NCI-H1417 (cell line): ENCODE measurements around the gene ATXN2L.
"Not testable (repeated sequence)": the region's sequence is repeated elsewhere in the genome, so short reads cannot be mapped to it uniquely, and the experiment has no call there.

Source experiments
- DNase-seq, 3 experiments: peaks; one replicate each; lab custom pipeline; 2025; lab: John Stamatoyannopoulos, UW

Gene ATXN2L

DNA sequence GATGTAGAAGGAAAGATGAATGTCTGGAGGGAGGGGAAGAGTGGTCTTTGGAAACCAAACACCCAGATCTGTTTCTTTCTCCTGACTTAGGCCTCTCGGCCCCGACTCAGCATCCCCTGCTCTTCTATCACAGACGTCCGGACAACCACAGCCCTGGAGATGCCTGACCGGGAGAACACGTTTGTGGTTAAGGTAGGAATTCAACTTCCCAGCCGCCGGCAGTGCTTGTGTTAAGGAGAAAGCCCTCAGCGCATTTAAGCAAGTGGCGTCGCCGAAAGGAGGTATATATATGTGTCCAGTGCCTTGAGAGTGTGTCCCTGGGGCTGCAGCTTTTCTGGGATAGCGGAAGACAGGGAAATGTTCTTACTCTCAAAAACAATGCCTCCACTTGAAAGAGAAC is 44.4 kb downstream of the ATXN2L start:
- no peak for DNase-seq

DNA sequence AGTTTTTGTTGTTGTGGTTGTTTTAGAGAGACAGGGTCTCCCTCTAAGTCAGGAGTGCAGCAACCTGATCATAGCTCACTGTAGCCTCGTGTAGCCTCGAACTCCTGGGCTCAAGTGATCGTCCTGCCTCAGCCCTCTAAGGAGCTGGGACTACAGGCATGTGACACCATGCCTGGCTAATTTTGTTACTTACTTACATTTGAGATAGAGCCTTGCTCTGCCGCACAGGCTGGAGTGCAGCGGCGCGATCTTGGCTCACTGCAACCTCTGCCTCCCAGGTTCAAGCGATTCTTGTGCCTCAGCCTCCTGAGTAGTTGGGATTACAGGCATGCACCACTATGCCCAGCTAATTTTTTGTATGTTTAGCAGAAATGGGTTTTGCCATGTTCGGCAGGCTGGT is 44.8 kb downstream of the ATXN2L start:
- not testable (repeated sequence) for DNase-seq

DNA sequence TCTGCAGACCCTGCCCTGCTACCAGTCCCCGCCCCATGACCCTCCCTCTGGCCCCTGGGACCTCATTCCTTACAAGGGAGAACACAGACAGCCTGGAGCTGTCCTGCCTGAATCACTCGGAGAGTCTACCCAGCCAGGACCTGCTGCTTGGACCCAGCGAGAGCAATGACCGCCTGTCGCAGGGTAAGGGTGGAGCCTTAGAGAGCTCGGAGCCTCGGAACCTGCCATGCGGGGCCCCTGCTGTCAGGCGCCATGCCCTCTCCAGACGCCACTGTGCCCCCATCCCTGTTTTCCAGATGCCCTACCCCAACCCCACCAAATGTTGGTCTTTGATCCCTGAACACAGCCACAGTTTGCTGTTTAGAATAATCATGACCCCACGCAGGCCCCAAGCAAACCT is 46.4 kb downstream of the ATXN2L start:
- no peak for DNase-seq

DNA sequence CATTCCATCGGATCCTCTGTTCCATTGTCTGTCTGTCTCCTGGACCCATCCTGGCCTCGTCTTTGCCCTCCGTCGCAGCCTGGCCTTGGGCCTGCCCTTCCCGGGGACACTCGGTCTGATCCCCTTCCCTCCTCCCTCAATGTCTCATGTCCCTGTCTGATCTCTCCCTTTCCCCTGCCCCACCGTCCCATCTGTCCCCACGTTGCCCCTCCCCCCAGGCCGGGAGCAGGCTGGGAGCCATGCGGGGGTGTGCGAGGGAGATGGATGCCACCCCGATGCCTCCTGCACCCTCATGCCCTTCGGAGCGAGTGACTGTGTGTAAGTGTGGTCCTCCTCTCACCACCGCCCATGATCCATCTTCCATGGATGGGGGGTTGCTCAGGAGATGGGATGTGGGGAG is 50.2 kb downstream of the ATXN2L start:
- DNase-seq = no peak

DNA sequence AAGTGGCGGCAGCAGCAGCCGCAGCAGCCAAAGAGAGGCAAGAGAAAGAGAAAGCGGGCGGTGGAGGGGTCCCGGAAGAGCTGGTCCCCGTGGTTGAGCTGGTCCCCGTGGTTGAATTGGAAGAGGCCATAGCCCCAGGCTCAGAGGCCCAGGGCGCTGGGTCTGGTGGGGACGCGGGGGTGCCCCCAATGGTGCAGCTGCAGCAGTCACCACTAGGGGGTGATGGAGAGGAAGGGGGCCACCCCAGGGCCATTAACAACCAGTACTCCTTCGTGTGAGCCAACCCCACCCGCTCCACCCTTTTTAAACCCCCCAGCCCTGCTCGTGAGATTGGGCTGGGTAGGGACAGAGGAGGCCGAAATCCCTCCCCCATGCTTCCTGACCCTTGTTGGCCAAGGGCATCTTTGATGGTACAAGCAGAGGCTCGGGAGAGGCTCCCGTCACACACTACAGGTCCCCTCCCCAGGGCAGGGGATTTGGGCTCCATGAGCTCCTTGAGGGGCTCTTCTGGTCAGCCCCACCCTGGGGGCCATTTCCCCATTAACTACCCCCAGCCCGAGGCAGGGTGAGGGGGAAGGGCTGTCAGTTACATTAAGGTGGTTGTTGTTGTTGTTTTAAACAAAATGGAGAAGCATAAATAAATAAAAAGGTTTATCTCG is 50.9 kb downstream of the ATXN2L start:
- peak in 1 of 3 experiments; percentile 2 for DNase-seq

DNA sequence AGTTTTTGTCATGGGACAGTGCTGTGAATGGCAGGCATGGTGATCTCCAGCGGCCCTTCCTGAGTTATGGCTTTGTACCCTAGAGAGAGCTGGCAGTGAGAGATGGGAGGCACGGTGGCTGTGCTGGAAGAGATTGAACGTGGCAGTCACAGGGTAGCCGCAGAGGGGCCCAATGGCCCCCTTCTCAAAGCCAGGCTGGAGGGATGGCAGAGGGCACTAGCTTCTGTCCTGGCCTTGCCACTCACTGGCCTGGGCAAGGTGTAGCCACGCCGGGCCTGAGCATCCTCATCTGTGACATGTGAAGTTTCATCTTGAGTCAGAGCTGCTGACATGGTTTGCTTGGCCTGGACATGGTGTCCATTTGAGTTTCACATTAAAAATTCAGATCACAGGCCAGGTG is 51.6 kb downstream of the ATXN2L start:
- no peak for DNase-seq

DNA sequence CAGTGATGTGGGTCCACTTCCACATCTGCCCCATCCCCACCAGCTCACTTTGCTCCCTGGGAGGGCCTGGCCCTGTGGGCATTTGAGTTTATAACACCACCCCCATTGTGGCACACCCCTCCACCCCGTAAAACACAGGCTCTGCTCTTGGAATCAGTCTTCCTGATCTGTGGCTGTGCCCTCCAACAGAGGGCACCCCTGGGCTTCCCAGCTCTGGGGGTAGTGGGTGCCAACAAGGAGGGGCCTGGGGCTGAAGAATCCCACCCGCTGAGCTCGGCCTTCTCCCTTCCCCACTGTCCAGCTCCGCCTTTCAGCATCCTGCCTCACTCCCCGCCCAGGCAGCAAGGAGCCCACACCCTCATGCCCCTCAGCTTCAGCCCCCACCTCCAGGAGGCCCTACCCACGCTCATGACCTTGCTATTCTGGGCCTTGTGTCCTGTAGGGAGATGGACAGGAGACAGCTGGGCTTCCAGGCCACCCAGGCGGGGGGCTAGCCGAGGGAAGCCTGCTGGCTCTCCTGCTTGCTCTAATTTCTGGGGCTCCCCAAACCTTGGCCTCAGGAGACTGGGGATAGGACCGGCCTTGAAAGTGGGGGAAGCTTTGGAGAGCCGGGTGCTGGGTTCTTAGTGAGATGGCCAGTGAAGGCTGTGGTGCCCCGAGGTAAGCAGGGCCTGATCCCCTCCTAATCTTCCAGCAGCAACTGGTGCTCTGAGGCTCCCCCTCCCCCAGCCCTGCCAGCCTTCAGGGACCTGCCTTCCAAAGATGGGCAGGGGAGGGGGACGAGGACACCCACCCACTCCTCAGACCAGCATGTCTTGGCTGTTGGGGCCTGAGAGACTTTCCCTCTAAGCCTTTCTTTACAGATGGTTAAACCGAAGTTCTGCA is 52.6 kb downstream of the ATXN2L start:
- DNase-seq = no peak

DNA sequence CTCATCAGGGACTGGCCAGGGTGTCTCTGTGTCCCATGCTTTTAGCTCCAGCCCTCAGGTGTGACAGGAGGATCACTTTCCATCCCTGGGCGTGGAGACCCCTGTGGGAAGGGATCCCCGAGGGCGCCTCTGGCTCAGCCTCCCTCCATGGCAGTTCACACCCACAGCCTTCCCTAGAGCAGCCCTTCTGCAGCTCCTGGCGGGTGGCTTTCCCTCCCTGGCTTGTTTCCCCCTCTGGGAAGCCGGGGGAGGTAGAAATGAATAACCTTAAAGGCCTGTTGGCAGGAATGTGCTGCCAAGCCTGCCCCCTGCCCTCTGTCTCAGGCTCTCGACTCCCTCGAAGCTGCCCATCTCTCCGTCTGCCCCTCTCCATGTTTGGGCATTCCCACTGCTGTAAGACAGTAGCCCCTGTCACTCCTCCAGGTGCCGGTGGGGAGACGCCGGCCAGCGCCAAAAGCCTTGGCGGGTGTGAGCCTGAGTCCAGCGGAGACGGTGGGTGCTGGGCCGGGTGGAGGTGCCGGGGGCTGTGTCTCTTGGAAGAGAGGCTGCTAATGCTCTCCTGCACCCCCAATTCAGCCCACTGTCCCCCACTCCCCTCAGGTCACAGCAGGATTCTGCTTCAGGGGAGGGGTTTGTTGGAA is 53.3 kb downstream of the ATXN2L start:
- DNase-seq = no peak

DNA sequence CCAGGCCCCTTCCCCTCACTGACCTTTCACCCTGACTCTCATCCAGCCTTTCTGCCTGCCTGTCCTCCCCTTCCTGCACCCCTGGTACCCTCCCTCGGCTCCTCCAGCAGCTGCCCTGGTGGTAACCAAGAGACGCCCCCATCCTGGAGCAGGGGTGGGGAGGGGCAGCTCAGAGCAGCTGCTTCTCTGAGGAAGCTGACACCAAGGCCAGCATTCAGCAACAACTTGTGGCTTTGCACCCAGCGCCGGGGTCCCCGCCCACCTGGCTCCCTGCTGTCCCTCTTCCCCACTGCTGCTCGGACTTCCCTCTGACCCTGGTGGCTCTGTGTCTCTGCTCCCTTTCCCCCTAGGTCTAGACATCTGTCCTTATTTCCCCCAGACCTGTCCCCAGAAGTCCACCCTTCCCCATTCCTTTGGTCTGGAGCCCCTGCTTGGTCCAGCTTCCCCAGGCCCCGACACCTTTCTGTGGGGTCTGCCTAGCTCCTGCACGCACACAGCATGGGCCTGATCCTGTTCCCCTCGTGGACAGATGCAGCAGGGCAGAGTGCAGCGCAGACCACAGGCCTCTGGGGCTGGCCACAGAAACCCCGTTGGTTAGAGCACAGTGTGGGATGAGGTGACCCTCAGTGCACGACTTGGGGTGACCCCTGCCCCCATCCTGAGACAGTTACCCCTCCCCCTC is 54.3 kb downstream of the ATXN2L start:
- DNase-seq = no peak

DNA sequence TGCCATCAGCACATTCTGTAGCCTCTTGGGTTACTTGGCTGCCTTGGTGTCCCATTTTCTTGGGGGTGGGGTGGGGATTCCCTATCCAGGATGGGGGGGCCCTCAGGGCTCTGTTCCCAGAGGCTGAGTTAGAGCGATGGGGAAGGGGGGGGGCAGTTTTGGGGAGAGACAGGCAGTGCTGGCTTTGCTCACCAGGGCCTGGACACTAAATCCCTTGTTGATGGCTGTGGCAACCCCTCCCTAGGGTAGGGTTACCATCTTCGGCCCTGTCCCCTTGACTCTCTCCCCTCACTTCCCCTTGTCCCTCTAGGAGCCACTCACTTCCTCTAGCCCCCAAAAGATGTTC is 54.8 kb downstream of the ATXN2L start:
- no peak for DNase-seq

DNA sequence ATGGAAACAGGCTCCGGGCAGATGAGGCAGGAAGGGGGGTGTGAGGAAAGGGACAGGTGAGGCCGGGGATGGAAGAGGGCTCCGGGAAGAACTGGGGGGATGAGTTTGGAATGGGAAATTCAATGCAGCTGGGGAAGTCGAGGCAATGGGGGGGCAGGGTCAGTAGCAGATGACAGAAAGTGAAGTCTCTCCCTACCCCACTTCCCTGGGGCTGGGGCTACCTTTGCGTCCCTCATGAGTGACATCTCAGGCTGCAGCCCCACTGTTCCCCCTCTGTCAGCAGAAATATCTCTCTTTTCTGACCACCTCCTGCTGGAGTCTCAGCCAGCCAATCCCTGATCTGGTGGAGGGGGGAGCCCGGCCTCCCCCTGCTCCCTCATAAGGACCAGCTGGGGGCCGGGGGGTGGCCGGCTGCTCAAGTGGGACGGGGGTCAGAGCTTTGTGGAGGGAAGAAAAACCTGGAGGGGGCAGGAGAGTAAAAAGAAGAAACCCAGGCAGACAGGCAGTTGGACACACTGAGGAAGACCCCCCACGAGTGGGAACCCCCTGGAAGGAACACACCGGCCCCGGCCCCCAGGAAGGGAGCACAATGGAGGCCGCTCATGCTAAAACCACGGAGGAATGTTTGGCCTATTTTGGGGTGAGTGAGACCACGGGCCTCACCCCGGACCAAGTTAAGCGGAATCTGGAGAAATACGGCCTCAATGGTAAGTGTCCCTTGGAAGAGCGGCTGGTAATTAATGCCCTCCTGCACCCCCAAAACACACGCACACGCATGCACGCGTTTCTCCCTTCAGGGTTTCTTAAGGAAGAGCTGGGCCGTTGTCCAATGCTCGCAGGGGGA is 55.5 kb downstream of the ATXN2L start, which contains the start of gene ATP2A1:
Gene ATP2A1 (plus strand): TSS at position 406 of the 844 bp plus-strand sequence. CDS start 184 bp downstream, at position 590.
- no peak for DNase-seq

DNA sequence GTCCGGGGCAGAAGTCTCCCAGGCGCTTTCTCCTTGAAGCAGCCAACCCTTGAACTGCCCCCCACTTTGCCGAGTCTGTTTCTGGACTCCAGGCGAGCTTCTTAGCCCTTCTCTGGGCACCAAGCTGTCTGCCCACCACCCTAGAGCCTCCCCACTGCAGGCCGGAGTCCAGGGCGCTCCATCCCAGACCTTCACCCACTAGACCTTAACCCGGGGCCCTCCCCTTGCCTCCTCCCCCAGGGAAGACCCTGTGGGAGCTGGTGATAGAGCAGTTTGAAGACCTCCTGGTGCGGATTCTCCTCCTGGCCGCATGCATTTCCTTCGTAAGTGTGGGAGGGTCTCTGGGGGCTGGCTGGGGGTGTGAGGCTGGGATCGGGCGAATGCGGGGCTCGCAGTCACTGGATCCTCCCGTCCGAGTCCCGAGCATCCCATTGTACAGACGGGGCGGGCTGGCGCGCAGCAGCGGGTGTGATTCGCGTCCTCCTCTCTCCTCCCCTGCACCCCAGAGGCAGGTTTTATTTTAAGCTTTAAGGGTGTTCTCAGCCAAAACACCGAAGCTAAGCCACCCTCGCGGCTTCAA is 56.6 kb downstream of the ATXN2L start:
- DNase-seq = no peak

DNA sequence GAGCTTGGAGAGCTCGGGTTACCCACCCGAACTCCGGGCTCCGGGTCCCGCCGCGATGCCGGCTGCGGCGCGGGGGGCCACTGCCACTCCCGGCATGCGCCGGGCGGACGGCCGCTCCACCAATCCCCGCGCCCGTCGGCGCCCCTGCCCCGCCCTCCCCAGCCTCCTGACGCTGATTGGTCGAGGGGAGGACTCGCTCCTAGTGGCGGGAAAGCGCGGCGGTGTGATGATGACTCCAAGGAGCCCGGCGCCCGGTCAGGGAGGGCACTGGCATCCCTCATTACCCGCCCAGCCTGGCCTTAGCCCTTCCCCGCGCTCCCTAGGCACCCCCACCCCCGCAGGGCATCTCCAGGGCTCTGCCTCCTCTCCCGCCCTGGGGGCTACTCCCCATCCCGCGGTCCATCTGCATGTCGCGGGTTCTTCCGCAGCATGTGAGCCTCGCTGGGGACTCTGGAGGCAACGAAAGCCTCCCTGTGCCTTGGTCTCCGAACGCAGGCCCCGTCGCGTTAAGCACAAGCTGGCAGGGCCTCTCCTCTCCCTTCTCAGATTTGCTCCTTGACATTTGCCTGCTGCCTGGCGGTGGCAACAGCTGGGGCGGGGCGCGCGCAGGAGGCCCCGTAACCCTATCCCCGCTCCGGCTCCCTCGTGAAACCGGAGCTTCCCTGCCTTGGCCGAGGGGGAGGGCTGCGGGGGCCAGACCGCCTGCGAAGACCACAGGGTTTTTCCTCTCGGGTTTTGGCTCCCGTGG is 57.2 kb downstream of the ATXN2L start:
- peak; percentile 78 to 94 (median 94) for DNase-seq

DNA sequence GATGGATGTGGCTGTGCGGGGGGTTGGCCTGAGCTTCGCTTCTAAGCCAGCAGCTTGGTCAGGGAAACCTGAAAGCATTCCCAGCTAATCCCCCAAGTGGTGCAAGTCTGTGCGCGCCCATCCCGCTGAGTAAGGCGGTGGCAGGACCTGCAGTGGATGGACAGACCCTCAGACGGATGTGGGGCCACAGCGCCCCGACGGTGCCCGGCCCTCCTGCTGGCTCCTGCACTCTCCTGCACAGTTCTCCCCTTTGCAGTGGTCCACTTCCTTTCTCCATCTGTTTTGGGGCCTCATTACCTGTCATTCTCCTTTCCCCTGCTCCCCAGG is 57.8 kb downstream of the ATXN2L start:
- no peak for DNase-seq

DNA sequence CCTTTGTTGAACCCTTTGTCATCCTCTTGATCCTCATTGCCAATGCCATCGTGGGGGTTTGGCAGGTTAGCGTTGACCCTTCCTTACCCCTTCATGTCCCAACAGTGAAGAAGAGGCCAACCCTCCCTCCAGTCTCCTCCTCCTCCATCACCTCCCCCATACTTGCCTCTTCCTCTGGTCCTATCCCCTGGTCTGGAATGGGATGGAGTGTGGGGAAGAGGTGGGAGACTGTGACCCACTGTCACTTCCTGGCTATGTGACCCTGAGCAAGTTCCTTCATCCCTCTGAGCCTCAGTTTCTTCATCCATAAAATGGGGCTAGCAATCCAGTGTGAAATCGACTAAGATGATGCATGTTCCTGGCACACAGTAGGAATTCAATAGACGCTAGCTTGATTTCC is 58.2 kb downstream of the ATXN2L start:
- DNase-seq = no peak

DNA sequence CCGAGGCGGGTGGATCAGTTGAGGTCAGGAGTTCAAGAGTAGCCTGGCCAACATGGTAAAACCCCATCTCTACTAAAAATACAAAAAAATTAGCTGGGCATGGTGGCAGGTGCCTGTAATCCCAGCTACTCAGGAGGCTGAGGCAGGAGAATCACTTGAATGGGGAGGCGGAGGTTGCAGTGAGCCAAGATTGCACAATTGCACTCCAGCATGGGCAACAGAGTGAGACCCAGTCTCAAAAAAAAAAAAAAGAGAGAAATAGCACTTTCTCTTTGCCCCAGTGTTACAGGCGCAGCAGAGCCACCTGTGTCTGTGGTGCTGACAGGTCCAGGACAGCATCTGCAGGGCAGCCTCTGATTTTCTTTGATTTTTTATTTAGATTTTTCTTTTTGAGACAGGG is 58.8 kb downstream of the ATXN2L start:
- not testable (repeated sequence) for DNase-seq

DNA sequence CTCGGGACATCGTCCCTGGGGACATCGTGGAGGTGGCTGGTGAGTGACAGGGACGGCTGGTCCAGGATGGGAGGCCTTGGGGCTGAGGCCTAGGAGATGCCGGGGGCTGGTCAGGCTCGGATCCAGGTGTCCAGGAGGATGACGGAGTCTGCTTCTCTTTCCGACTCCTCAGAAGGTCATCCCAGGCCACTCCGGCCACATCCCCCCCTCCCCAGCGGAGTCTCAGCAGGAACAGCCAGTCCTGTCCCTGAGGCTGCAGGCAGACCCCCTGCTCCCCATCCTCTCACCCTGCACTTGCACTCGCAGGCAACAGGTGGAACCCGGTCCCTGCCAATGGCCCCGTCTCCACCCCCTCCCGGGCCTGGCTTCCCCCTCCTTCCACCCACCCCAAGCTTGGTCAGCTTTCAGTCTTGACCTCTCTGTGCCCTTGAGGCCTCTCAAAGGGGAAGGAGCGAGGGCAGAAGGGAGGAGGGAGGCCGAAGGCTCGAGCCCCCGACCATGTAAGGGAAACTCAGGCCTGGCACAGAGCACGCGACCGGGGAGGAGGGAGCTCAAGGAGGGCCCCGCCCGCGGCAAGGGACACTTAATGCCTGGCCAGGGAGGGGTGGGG is 59.9 kb downstream of the ATXN2L start:
- DNase-seq = no peak

DNA sequence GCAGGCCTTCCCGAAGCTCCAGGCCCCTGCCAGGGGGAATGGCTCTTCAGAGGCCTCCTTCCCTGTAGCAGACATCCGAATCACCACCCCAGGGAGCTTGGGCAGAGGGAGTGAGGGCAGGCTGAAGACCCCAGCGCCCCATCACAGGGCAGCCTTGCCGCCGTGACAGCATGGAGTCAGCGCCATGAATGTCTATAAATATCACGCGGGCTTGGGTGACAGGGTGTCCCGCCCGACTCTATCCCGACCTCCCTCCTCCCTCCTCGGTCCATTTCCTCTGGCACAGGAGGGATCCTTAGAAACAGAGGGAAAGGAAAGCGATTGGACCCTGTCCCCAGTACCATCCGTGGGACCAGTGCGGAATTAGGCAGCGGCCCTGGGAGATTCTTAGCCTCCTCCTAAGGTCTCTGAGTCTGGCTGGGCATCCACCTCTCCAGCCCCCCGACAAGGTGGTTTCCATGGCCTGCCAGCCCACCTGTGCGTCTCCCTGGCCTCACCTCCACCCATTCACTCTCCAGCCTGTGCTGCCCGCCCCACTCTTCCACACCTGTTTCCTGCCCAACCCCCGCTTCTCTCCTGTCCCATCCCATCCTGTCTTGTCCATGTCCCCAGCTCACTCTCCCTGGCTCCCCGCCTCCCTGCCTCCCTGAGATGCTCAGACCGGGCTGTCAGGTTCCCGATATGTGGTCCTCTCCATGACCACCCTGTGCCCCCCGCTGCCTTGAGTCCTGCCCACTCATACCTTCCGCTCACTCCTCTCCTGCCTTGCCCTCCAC is 60.6 kb downstream of the ATXN2L start:
- DNase-seq = no peak

DNA sequence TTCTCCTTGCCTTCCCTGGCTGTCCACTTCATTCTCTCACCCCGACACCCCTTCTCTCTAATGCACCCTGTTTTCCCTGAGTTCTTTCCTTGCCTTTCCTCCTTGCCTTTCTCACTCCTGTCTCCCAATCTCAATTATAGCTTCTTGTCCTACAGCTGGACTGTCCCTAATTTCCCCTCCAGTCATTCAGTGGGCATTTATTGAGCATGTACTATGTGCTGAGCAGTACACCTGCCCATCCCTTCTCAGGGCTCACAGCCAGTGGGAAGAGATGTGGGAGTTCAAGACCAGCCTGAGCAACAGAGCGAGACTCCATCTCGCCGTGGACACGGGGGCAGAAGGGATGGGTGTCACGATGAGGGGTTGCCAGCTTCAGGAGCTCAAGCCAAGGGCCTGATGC is 61.2 kb downstream of the ATXN2L start:
- DNase-seq = no peak
